HG03469 (cell line): ENCODE measurements around the gene ERBB4.

ENCODE experiments used
- ATAC-seq: cut with Tn5 transposase; IDR thresholded peaks from one replicate; pipeline ENCODE4 v1.9.1; 2021; ENCODE audit warnings: mild to moderate bottlenecking, moderate library complexity, moderate number of reproducible peaks; ENCODE audit not compliant: unreplicated experiment

Gene ERBB4

DNA sequence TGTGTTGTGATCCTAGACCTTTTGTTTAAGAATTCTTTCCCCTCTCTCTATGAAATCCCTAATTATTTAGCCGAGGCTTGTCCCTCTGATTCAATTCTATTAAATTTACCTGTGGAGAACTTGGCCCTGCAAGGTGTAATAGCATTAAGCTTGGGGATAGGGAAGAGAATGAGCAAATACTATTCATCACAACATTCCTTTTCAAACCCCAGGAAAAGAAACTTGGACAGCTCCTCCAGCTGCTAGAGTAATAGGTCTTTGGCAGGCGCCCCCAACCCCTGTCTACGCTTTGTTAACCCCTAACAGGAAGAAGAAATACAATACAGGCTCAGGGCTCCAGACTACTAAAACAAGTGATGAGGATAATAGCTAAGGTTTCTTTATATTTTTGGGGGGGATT lies 1025.2 kb downstream of the ERBB4 start:
- ATAC-seq: no peak

DNA sequence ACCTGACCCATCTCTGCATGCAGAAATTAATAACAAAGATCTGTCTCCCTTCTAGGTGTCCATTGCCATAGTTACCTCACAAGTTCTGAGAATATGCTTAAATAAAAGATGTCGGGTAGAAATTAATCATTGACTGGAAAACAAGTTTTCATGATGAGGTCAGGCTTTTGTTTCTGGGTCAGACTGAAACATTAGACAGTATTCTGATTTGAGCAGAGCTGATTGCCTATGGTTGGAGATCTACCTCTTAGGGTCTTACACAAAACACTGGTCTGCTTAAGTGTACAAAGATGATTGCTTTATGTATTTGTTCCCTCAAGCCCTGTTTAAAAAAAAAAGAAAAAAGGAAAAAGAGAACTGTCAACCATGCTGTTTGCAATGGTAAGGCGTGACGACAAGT lies 1025.8 kb downstream of the ERBB4 start:
- ATAC-seq: no peak

DNA sequence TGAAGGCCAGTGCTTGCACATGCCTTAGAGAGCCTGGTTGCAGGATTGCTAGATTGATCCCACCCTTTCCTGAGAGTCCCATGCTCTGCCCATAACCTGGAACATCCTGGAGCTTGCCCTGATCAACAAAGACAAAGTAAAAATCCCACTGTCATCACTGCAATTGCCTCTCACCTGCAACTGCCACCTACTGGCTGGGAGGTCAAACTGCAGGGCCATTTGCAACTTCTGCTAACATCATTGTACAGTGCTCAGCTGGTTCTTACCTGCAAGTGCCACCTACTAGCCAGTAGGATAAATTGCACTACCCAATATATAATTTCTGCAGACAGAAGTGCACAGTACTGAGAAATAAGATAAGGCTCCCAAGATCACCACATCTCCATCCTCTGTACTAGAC lies 1034.7 kb downstream of the ERBB4 start:
- no peak for ATAC-seq

GRCh38 chr2:211503198-211503597 lies 1035.4 kb downstream of the ERBB4 start:
- ATAC-seq: no peak

GRCh38 chr2:211498551-211499205 lies 1039.9 kb downstream of the ERBB4 start:
- no peak for ATAC-seq

DNA sequence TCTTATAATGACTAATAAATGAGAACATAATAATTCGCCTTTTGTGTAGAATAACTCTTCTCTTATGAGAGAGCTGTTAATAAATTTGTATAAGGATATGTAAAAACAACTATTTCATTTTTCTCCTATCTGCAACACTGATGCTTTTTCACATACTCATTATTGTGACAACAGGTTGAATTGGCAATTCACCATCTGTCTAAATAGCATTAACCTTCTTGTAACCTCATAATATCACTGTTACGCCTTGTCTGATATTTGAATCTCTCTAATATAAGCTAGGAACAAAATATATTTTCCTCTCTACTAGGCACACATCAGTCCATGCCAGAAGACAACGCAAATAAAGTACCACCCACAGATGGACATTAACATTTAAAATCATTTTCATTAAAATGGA lies 1043.3 kb downstream of the ERBB4 start:
- no peak for ATAC-seq

DNA sequence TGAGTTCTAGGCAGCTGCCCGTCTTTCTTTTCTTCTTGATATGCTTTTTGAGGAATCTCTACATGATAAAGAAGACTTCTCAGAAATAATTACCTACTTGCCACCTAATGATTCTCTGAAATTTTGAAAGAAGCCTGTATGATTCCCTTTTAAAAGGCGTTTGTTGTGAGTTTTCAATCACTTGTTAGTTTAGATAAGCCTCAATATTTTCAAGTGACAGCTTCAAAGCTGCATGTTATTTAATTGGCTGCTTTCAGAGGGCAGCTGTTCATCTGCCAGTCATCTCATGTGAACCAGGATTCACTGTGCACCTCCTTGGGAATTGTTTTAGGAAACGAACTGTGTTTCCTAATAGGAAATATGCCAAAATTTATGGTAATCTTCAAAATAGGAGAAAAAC lies 1044.1 kb downstream of the ERBB4 start:
- ATAC-seq: no peak

- no peak for ATAC-seq
Observed at GRCh38 chr2:211494085-211494484, 1044.5 kb downstream of the ERBB4 start.

- no peak for ATAC-seq
Observed at GRCh38 chr2:211487733-211488132, 1050.9 kb downstream of the ERBB4 start.

DNA sequence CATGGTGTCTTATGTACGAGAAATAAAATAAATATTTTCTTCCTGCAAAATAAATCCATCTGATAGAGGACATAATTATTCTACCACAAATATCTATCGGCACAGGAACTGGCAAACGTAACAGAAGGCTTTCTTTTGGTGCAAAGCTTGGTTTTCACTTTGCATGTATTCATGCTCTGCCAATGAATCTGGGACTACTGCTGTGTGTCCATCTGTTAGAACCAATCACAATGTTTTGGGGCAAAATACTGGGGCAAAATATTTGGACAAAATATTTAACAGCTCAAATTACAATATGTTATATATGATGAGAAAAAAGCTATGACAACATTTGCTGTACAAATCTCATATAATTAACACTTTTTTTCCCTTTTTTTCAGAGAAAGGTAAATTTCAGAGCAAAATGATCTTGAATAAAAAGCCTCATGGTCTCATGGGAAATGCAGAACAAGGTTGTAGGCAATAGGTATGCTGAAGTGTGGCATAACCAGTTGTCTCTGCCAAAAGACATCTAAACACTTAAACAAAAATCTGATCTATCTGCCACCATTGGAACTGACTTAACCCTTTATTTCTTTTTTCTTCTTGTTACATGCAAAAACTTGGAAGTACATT lies 1059.0 kb downstream of the ERBB4 start:
- no peak for ATAC-seq

DNA sequence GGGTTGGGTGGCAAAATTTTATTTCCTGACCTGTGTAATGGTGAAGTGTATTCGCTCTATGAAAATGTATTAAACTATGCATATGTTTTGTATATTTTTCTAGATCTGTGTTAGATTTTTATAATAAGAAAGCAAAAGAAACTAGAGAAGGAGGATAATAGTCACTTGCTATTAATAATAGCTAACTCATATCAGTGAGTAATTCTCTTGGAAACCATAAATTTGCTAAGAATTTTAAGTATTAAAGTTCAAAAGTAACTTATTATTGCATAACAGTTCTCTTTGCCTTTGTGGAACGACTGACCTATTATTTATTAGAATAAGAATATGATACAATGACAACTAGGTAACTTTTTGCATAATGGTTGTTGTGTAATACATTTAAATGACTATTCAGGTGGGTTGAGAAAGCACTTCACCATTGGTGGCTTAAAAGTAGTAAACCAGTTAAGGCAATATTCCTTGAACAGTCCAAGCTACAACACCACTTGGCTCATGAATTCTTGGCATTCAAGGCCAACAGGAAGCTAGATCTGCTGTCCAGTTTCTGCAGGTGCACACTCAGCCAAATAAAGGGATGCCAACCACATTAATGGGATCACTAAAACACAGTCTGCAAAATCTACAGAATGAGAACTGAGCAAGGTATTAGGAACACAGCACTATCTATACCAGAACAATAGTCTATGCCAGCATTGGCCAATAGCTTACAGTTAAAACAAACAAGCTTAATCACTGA lies 1060.9 kb downstream of the ERBB4 start:
- no peak for ATAC-seq

DNA sequence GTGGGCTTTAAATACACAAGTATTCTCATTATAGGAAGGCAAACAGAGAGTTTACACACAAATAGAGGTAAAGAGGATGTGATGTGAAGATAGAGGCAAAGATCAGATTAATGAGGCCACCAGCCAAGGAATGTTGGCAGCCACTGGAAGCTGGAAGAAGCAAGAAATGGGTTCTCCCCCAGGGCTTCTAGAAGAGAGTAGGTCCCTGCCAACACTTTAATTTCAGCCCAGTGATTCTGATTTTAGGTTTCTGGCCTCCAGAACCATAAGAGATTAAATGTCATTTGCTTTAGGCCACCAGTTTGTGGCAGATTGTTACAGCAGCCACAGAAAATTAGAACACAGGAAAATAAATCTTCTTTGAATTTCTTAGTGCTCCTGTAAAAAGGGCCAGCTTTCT lies 1065.5 kb downstream of the ERBB4 start:
- ATAC-seq: no peak

GRCh38 chr2:211469664-211470059 lies 1068.9 kb downstream of the ERBB4 start:
- no peak for ATAC-seq

GRCh38 chr2:211468877-211469663 lies 1069.5 kb downstream of the ERBB4 start:
- ATAC-seq: no peak

DNA sequence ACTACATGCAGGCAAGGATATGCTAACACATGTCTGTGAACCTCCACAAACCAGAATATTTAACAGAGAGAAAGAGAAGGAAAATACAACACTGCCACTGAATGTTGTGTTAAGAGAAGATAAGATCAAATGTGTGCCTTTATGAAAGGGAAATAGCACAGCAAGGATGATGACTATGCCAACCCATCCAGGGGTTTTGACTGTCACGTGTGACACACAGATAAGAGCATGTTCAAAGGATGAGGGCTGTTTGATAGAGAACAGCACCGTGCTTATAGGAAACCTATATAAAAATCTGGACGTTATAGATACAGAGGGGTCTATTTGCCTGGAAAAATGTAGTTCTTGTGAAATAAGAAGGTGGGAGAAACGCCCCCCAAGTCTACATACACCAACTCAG lies 1070.4 kb downstream of the ERBB4 start:
- ATAC-seq: no peak

GRCh38 chr2:211463397-211463796 lies 1075.2 kb downstream of the ERBB4 start:
- ATAC-seq: no peak

DNA sequence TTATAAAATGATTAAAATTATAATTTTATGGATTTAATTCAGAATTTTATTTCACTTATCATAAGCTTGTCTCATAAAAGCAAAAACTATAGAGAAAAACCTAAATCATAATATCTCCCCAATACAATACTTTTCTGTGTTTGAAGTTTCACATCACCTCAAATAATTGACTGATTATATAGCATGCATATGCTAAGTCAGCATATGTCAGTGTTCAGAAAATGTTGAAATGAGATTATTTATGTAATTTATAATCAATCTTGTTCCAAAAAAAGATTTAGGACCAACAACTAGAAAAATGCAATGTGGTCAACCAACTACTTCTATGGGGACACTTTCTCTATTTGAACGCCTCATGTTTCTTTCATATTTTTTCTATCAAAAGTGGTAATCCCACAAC lies 1079.6 kb downstream of the ERBB4 start:
- ATAC-seq: no peak

GRCh38 chr2:211457325-211457724 lies 1081.3 kb downstream of the ERBB4 start:
- ATAC-seq: no peak

- no peak for ATAC-seq
Observed at GRCh38 chr2:211455216-211455841, 1083.3 kb downstream of the ERBB4 start.

DNA sequence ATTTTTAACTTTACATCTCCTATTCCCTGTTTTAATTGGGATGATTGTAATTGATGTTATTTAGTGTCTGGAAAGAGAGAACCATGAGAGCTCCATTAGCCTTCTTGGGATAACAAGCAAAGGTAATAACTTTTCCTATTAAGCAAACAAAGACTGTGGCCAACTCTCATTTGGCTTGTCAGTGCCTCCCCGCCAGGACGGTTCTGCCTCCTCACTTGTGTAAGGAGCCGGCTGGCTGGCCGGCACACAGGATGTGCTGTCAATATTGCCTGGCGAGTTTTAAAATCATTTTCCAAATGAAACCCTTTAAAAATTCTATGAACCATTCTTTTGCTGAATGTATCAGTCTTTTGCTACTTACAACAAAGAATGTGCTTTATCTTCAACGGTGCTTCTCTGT lies 1083.9 kb downstream of the ERBB4 start:
- no peak for ATAC-seq

GRCh38 chr2:211453311-211453887 lies 1085.2 kb downstream of the ERBB4 start:
- no peak for ATAC-seq
